PC-3 (cell line): Measurements from ENCODE around the gene MKI67.

Experiments used
- EZH2phosphoT487 ChIP-seq: fragments of 300-600 bp; sonication (generic); IDR thresholded peaks from 2 replicates; pipeline ENCODE4 v1.6.1; 2018; ENCODE audit warnings: mild to moderate bottlenecking, antibody characterized with exemption, low read length, borderline replicate concordance
- TF ChIP-seq, protein P1 (sequence below): fragments of 300-600 bp; sonication (generic); conservative IDR thresholded peaks from 2 replicates; pipeline ENCODE4 v1.5.1; 2017; ENCODE audit warnings: antibody characterized with exemption, low read depth, mild to moderate bottlenecking, low read length

DNA sequence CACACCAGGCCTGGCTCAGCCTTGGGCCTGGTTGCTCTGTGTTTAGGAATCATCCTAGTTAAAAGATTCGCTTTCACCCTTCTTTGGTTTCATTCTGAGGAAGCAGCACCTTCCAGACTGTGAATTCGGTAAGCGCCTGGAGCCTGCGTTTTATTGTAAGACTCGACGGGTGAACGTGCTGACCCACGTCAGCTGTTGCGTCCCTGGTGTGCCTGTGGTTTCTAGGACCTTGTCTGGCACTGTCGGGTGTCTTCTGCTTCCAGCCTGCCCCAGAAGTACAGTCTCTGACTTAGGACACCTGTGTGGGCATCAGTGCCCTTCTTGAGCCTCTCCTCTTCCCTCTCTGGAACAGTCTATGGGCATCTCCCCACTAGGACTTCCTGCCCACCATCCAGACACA is 26.3 kb downstream of the MKI67 start:
- TF ChIP-seq, protein P1, sequence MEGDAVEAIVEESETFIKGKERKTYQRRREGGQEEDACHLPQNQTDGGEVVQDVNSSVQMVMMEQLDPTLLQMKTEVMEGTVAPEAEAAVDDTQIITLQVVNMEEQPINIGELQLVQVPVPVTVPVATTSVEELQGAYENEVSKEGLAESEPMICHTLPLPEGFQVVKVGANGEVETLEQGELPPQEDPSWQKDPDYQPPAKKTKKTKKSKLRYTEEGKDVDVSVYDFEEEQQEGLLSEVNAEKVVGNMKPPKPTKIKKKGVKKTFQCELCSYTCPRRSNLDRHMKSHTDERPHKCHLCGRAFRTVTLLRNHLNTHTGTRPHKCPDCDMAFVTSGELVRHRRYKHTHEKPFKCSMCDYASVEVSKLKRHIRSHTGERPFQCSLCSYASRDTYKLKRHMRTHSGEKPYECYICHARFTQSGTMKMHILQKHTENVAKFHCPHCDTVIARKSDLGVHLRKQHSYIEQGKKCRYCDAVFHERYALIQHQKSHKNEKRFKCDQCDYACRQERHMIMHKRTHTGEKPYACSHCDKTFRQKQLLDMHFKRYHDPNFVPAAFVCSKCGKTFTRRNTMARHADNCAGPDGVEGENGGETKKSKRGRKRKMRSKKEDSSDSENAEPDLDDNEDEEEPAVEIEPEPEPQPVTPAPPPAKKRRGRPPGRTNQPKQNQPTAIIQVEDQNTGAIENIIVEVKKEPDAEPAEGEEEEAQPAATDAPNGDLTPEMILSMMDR = no peak
- no peak for TF ChIP-seq EZH2phosphoT487
